HepG2 (cell line): ENCODE data around the gene C1orf159. TPM values are rescaled to one million over a fixed set of nuclear protein-coding genes. Genes with fewer than 3 reads are reported as not detected.

Source experiments
- ADNP ChIP-seq: sonication (generic); formaldehyde crosslinking; IDR thresholded peaks from 2 replicates; pipeline ENCODE4 v1.4.0; 2020; ENCODE audit warnings: missing genetic modification reagents
- BRCA1 ChIP-seq: sonication (generic); formaldehyde crosslinking; IDR thresholded peaks from 2 replicates; pipeline ENCODE4 v1.4.0; 2020; ENCODE audit warnings: missing genetic modification reagents
- CERS6 ChIP-seq: sonication (generic); formaldehyde crosslinking; IDR thresholded peaks from 2 replicates; pipeline ENCODE4 v1.5.0; 2020; ENCODE audit warnings: missing genetic modification reagents
- DR1 ChIP-seq: sonication (generic); formaldehyde crosslinking; IDR thresholded peaks from 2 replicates; pipeline ENCODE4 v1.8.0; 2021; ENCODE audit warnings: mild to moderate bottlenecking, missing genetic modification reagents, inconsistent platforms
- GFI1 ChIP-seq: sonication (generic); formaldehyde crosslinking; IDR thresholded peaks from 2 replicates; pipeline ENCODE4 v1.5.0; 2020; ENCODE audit warnings: missing genetic modification reagents, mild to moderate bottlenecking, borderline replicate concordance
- HNF1A ChIP-seq, 2 experiments: sonication (generic) in 1 of 2; formaldehyde crosslinking in 1 of 2; IDR thresholded peaks; 2 replicates each; pipeline versions ENCODE4 v1.4.0 to v1.6.1; 2016 to 2020; ENCODE audit warnings: borderline replicate concordance in 1 of 2, low read depth in 1 of 2, mild to moderate bottlenecking in 1 of 2, missing genetic modification reagents in 1 of 2
- KMT2A ChIP-seq: sonication (generic); formaldehyde crosslinking; IDR thresholded peaks from 2 replicates; pipeline ENCODE4 v1.4.0; 2020; ENCODE audit warnings: missing genetic modification reagents
- MAFF ChIP-seq: IDR thresholded peaks from 2 replicates; pipeline ENCODE4 v1.6.1; 2011; ENCODE audit warnings: low read depth, low read length, improper control_type of control experiment
- NFYB ChIP-seq: sonication (generic); formaldehyde crosslinking; IDR thresholded peaks from 2 replicates; pipeline ENCODE4 v1.4.0; 2020; ENCODE audit warnings: missing genetic modification reagents
- NR2F6 ChIP-seq, 2 experiments: IDR thresholded peaks; 2 replicates each; pipeline ENCODE4 v1.6.1; 2016; ENCODE audit warnings: antibody characterized with exemption in 1 of 2, mild to moderate bottlenecking in 1 of 2
- PTBP1 ChIP-seq: fragments of 200-400 bp; formaldehyde crosslinking; IDR thresholded peaks from 2 replicates; pipeline ENCODE4 v1.6.1; 2018; ENCODE audit warnings: low read length, low read depth; ENCODE audit not compliant: poor library complexity, severe bottlenecking
- RAD21 ChIP-seq: fragments of 450-650 bp; formaldehyde crosslinking; IDR thresholded peaks from 2 replicates; pipeline ENCODE4 v1.5.0; 2020; ENCODE audit warnings: mild to moderate bottlenecking
- SNAI1 ChIP-seq: sonication (generic); formaldehyde crosslinking; IDR thresholded peaks from 2 replicates; pipeline ENCODE4 v1.5.0; 2020; ENCODE audit warnings: mild to moderate bottlenecking, missing genetic modification reagents, borderline replicate concordance
- TFDP1 ChIP-seq: IDR thresholded peaks from 2 replicates; pipeline ENCODE4 v1.6.1; 2016; ENCODE audit warnings: missing compliant biosample characterization, missing genetic modification reagents, borderline replicate concordance
- YEATS4 ChIP-seq: sonication (generic); formaldehyde crosslinking; IDR thresholded peaks from 2 replicates; pipeline ENCODE4 v1.4.0; 2020; ENCODE audit warnings: missing genetic modification reagents, borderline replicate concordance
- ZBTB44 ChIP-seq: sonication (generic); formaldehyde crosslinking; IDR thresholded peaks from 2 replicates; pipeline ENCODE4 v1.4.0; 2020; ENCODE audit warnings: missing genetic modification reagents
- ZNF20 ChIP-seq: sonication (generic); formaldehyde crosslinking; IDR thresholded peaks from 2 replicates; pipeline ENCODE4 v1.4.0; 2020; ENCODE audit warnings: mild to moderate bottlenecking, moderate library complexity, missing genetic modification reagents
- ZNF383 ChIP-seq: sonication (generic); formaldehyde crosslinking; IDR thresholded peaks from 2 replicates; pipeline ENCODE4 v1.4.0; 2020; ENCODE audit warnings: missing genetic modification reagents, mild to moderate bottlenecking, borderline replicate concordance
- ZNF550 ChIP-seq: sonication (generic); formaldehyde crosslinking; IDR thresholded peaks from 2 replicates; pipeline ENCODE4 v1.4.0; 2020; ENCODE audit warnings: mild to moderate bottlenecking, missing genetic modification reagents, borderline replicate concordance
- ZNF576 ChIP-seq: sonication (generic); formaldehyde crosslinking; IDR thresholded peaks from 2 replicates; pipeline ENCODE4 v1.4.0; 2020; ENCODE audit warnings: mild to moderate bottlenecking, missing genetic modification reagents
- ZNF644 ChIP-seq: IDR thresholded peaks from 2 replicates; pipeline ENCODE4 v1.6.1; 2016; ENCODE audit warnings: low read depth
- ZSCAN12 ChIP-seq: sonication (generic); formaldehyde crosslinking; IDR thresholded peaks from 2 replicates; pipeline ENCODE4 v1.9.0; 2021; ENCODE audit warnings: mild to moderate bottlenecking, missing genetic modification reagents
- polyA plus RNA-seq, 8 experiments: library from polyadenylated mRNA; depleted of rRNA in 3 of 8; stranded (reverse) in 7 of 8; unstranded in 1 of 8; fragments of >200 nt; fragmentation: Illumina TruSeq in 4 of 8; extraction: Trizol in 4 of 8; gene quantifications; 2 replicates each; pipeline versions ENCODE4 v1.2.1 to v1.2.3, GENCODE V29; 2011 to 2016; ENCODE audit warnings: low read depth in 4 of 8, missing spikeins in 1 of 8, mixed read lengths in 1 of 8; ENCODE audit not compliant: insufficient read depth in 1 of 8
- total RNA-seq, 5 experiments: library from RNA; depleted of rRNA; stranded (reverse); fragments of >200 nt; fragmentation: Illumina TruSeq; extraction: Trizol; gene quantifications; 2 replicates each; pipeline ENCODE4 v1.2.3, GENCODE V29; 2016; ENCODE audit warnings: low read depth in 1 of 5

C1orf159 gene
- total and polyA plus RNA-seq, 2 of the 13 experiments (the other 11 are each of a cell fraction or from before 2014, with no cell fraction given) = 3.8 to 6.7 TPM

- TF ChIP-seq ZNF550 = no peak
- TF ChIP-seq PTBP1 = no peak
- TF ChIP-seq SNAI1 = peak; percentile 75; the same call in 1 of the 2 replicates
- no peak for TF ChIP-seq NFYB (CRISPR knock-in tag)
- no peak for TF ChIP-seq RAD21 (CRISPR knock-in tag)
- 0 out of 2 replicates have a peak, but pooled peaks have one; percentile 23 for TF ChIP-seq NR2F6 (IDR thresholded peaks at IDR 0.05)
- peak; percentile 59 for TF ChIP-seq NR2F6 (CRISPR knock-in tag; IDR thresholded peaks at IDR 0.05)
- no peak; the same call in 1 of the 2 replicates for TF ChIP-seq YEATS4 (CRISPR knock-in tag)
- TF ChIP-seq DR1 = no peak
- no peak for TF ChIP-seq CERS6 (CRISPR knock-in tag)
- TF ChIP-seq TFDP1 = peak; percentile 74; the same call in 1 of the 2 replicates
- no peak for TF ChIP-seq ZNF20
- no peak for TF ChIP-seq ZNF383
- TF ChIP-seq KMT2A (CRISPR knock-in tag) = 0 out of 2 replicates have a peak, but pooled peaks have one; percentile 24
- TF ChIP-seq ADNP = no peak
- no peak for TF ChIP-seq ZBTB44 (CRISPR knock-in tag)
- TF ChIP-seq MAFF = no peak
- no peak for TF ChIP-seq ZSCAN12
- no peak for TF ChIP-seq BRCA1 (CRISPR knock-in tag)
- TF ChIP-seq HNF1A (IDR thresholded peaks at IDR 0.05; ENCODE audit: low read depth) = no peak
- peak; percentile 52; the same call in 1 of the 2 replicates for TF ChIP-seq HNF1A (CRISPR knock-in tag; IDR thresholded peaks at IDR 0.05; ENCODE audit: borderline replicate concordance)
- TF ChIP-seq ZNF644 (CRISPR knock-in tag) = no peak
- TF ChIP-seq GFI1 (CRISPR knock-in tag) = no peak
- TF ChIP-seq ZNF576 (CRISPR knock-in tag) = no peak
Measured at GRCh38 chr1:1079408-1080121, 36.3 kb downstream of the C1orf159 start (continued).
